SH-SY5Y (cell line): Measurements from ENCODE around the gene MOXD1.

Experiments
- GATA2 ChIP-seq: IDR thresholded peaks from 2 replicates; pipeline ENCODE4 v1.6.1; 2011; ENCODE audit warnings: mild to moderate bottlenecking, low read depth, low read length
- GATA3 ChIP-seq: IDR thresholded peaks from 2 replicates; pipeline ENCODE4 v1.6.1; 2011; ENCODE audit warnings: low read depth, mild to moderate bottlenecking, low read length, moderate library complexity

MOXD1 gene

GRCh38 chr6:132257561-132257960 lies 143.7 kb downstream of the MOXD1 start:
- no peak for TF ChIP-seq GATA3
- no peak for TF ChIP-seq GATA2

- TF ChIP-seq GATA2, result no peak
- TF ChIP-seq GATA3, result no peak
These were observed 144.8 kb downstream of the MOXD1 start for GRCh38 chr6:132256457-132256856.

GRCh38 chr6:132253906-132254305 lies 147.4 kb downstream of the MOXD1 start:
- TF ChIP-seq GATA3 (no peak), GATA2 (no peak)

- TF ChIP-seq GATA3 (no peak), GATA2 (no peak)
These were observed 148.1 kb downstream of the MOXD1 start for GRCh38 chr6:132253211-132253610.

- TF ChIP-seq GATA3, result no peak
- TF ChIP-seq GATA2, result no peak
These were observed 149.2 kb downstream of the MOXD1 start for GRCh38 chr6:132252113-132252512.

GRCh38 chr6:132251711-132252110 lies 149.6 kb downstream of the MOXD1 start:
- TF ChIP-seq GATA3 (no peak), GATA2 (no peak)

GRCh38 chr6:132247381-132248159 lies 153.7 kb downstream of the MOXD1 start:
- TF ChIP-seq GATA2 (no peak), GATA3 (no peak)

GRCh38 chr6:132246632-132247270 lies 154.5 kb downstream of the MOXD1 start:
- TF ChIP-seq GATA3, result no peak
- no peak for TF ChIP-seq GATA2

- no peak for TF ChIP-seq GATA3
- no peak for TF ChIP-seq GATA2
These were observed 155.1 kb downstream of the MOXD1 start for GRCh38 chr6:132246120-132246617.
